Measurements from ENCODE around the gene FAM229A. TPM values are rescaled to one million over a fixed set of nuclear protein-coding genes. Genes with fewer than 3 reads are reported as not detected.

FAM229A gene
- polyA plus RNA-seq, 3 donors = 5.5 to 12.7 (median 5.9) TPM

GRCh38 chr1:32353886-32354570 is 8.3 kb downstream of the FAM229A start:
- peak in 1 of 11 donors; percentile 62 for DNase-seq (ENCODE audit: extremely low read depth in 1 of 11, low read depth in 9 of 11, low spot score in 4 of 11)

GRCh38 chr1:32353431-32353830 is 8.9 kb downstream of the FAM229A start:
- no peak for DNase-seq (ENCODE audit: extremely low read depth in 1 of 11, low read depth in 9 of 11, low spot score in 4 of 11)

- no peak for DNase-seq (ENCODE audit: extremely low read depth in 1 of 11, low read depth in 9 of 11, low spot score in 4 of 11)
These were observed 9.4 kb downstream of the FAM229A start for GRCh38 chr1:32352831-32353383.

- no peak for DNase-seq (ENCODE audit: extremely low read depth in 1 of 11, low read depth in 9 of 11, low spot score in 4 of 11)
These were observed 10.0 kb downstream of the FAM229A start for GRCh38 chr1:32352239-32352745.

- peak; percentile 84 to 96 (median 94) for DNase-seq (ENCODE audit: extremely low read depth in 1 of 11, low read depth in 9 of 11, low spot score in 4 of 11)
These were observed 10.7 kb downstream of the FAM229A start for GRCh38 chr1:32351399-32352238.

GRCh38 chr1:32350785-32351398 is 11.4 kb downstream of the FAM229A start:
- DNase-seq (ENCODE audit: extremely low read depth in 1 of 11, low read depth in 9 of 11, low spot score in 4 of 11) = no peak

- no peak for DNase-seq (ENCODE audit: extremely low read depth in 1 of 11, low read depth in 9 of 11, low spot score in 4 of 11)
These were observed 13.0 kb downstream of the FAM229A start for GRCh38 chr1:32349211-32349708.

- no peak for DNase-seq (ENCODE audit: extremely low read depth in 1 of 11, low read depth in 9 of 11, low spot score in 4 of 11)
These were observed 15.6 kb downstream of the FAM229A start for GRCh38 chr1:32346532-32347157.

- no peak for DNase-seq (ENCODE audit: extremely low read depth in 1 of 11, low read depth in 9 of 11, low spot score in 4 of 11)
These were observed 16.9 kb downstream of the FAM229A start for GRCh38 chr1:32345289-32345827.

GRCh38 chr1:32342704-32343103 is 19.6 kb downstream of the FAM229A start:
- no peak for DNase-seq (ENCODE audit: extremely low read depth in 1 of 11, low read depth in 9 of 11, low spot score in 4 of 11)

GRCh38 chr1:32341971-32342370 is 20.3 kb downstream of the FAM229A start:
- DNase-seq (ENCODE audit: extremely low read depth in 1 of 11, low read depth in 9 of 11, low spot score in 4 of 11) = no peak

GRCh38 chr1:32341186-32341757 is 21.0 kb downstream of the FAM229A start:
- DNase-seq (ENCODE audit: extremely low read depth in 1 of 11, low read depth in 9 of 11, low spot score in 4 of 11) = no peak

- no peak for DNase-seq (ENCODE audit: extremely low read depth in 1 of 11, low read depth in 9 of 11, low spot score in 4 of 11)
These were observed 22.8 kb downstream of the FAM229A start for GRCh38 chr1:32339363-32339978.

GRCh38 chr1:32338637-32339145 is 23.6 kb downstream of the FAM229A start:
- no peak for DNase-seq (ENCODE audit: extremely low read depth in 1 of 11, low read depth in 9 of 11, low spot score in 4 of 11)

GRCh38 chr1:32337855-32338636 is 24.2 kb downstream of the FAM229A start:
- no peak for DNase-seq (ENCODE audit: extremely low read depth in 1 of 11, low read depth in 9 of 11, low spot score in 4 of 11)

- no peak for DNase-seq (ENCODE audit: extremely low read depth in 1 of 11, low read depth in 9 of 11, low spot score in 4 of 11)
These were observed 25.2 kb downstream of the FAM229A start for GRCh38 chr1:32336963-32337675.

Measured in renal cortex interstitium (tissue), 11 donors.